Fibroblast of the aortic adventitia (primary cell): ENCODE measurements around the gene COL4A1. TPM values are rescaled to one million over a fixed set of nuclear protein-coding genes. Genes with fewer than 3 reads are reported as not detected.

Source experiments
- DNase-seq: peaks from one replicate; pipeline ENCODE4 v3.0.0-alpha.2; 2010; ENCODE audit warnings: low read depth
- H3K4me3 ChIP-seq: 2 replicates; pipeline ENCODE4 v1.5.1; 2011; ENCODE audit warnings: low read depth, mild to moderate bottlenecking, control low read depth, low read length, moderate library complexity
- total RNA-seq: library from RNA; depleted of rRNA; stranded (reverse); fragments of >200 nt; gene quantifications from 2 replicates; pipeline ENCODE4 v1.2.3, GENCODE V29; 2012; ENCODE audit warnings: low replicate concordance
- TF ChIP-seq, protein P1 (sequence below): IDR thresholded peaks from 2 replicates; pipeline ENCODE4 v1.5.1; 2011; ENCODE audit warnings: mild to moderate bottlenecking, low read length, control low read depth, inconsistent platforms; ENCODE audit not compliant: insufficient read depth

The COL4A1 gene
- total RNA-seq, 1 donor, result 43.7 TPM

DNA sequence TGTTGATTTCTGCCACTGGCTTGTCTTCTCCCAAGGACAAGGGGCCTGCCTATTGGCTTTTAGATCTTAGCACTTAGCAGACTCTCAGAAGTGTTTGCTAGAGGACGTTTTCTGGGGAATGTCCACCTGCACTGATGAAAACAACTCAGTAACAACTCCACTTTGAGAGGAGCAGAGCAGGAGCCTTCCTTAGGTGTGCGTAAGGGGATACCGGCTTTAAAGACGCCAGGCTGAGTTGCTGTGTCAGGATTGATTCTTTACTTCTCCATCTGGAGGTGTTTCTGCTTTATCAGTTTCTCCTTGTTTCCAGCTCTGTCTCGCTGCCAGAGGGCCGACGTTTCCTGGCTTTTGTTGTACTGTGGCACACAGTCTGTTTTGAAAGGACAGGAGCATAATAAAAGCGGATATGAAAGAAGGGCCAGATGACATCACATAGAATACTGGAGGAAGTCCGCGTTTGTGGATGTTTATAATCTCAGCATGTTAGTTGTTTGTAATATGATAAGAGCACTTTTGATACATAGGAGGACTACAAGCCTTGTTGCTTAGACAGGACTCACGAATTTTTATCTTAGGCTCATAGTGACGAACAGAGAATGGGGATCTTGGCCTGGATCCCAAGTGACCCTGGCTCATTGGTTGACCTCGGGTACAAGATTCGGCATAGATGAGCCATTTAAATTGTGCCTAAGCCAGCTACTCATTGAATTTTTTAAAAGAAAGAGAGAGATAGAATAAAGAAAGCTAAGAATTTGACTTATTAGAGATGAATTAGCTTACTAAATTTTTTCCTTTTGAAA, 34.7 kb upstream of the COL4A1 start:
- peak; percentile 23 for DNase-seq
- TF ChIP-seq, protein P1, sequence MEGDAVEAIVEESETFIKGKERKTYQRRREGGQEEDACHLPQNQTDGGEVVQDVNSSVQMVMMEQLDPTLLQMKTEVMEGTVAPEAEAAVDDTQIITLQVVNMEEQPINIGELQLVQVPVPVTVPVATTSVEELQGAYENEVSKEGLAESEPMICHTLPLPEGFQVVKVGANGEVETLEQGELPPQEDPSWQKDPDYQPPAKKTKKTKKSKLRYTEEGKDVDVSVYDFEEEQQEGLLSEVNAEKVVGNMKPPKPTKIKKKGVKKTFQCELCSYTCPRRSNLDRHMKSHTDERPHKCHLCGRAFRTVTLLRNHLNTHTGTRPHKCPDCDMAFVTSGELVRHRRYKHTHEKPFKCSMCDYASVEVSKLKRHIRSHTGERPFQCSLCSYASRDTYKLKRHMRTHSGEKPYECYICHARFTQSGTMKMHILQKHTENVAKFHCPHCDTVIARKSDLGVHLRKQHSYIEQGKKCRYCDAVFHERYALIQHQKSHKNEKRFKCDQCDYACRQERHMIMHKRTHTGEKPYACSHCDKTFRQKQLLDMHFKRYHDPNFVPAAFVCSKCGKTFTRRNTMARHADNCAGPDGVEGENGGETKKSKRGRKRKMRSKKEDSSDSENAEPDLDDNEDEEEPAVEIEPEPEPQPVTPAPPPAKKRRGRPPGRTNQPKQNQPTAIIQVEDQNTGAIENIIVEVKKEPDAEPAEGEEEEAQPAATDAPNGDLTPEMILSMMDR, result no peak
- H3K4me3 ChIP-seq, result no peak overlapping the region

DNA sequence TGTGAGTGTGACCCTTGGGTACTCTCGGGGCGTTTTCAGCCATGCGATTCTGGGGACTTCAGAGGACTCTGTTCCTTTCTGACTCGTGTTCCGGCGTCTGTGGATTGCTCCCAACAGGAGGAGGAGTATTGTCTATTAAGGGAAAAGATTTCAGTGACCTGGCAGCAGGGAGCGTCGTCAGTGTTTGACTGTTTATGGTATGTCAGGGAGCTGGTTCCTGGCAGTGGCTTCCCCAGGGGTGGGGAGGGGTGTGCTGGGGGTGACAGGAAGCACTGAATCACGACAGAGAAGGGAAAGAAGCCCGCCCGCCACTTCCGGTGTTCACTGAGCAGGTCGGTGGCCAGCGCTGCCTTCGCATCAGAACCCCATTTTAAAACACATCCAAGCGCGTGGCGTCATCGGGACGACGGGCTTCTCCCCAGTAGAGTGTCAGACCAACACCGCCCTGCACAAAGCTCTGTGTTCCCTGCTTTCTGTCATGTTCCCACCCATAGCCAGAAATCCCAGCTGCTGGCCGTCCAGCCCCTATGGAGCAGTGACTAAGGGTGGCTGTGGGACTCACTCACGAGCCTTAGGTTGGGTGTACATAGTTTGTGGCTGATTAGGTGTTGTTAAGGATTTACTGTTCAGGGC, 34.0 kb upstream of the COL4A1 start:
- DNase-seq, result peak; percentile 13

DNA sequence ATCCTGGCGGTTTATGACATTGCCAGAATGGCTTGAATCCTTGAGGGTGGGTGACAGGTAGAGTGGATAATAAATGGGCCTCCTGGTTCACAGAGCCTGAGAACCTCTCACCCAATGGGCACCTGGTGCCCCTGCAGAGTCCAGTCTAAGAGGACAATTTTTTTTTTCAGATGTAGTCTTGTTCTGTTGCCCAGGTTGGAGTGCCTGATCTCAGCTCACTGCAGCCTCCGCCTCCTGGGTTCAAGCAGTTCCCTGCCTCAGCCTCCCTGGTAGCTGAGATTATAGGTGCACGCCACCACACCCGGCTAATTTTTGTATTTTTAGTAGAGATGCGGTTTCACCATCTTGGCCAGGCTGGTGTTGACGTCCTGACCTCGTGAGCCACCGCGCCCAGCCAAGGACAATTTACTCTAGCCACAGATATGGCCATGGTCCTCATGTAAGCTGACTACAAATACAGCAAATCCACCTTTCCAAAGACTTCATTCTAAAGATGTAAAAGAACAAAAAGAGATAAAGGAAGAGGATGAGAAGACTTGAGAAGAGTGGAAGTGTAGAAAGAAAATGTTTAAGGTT, 33.1 kb upstream of the COL4A1 start:
- DNase-seq, result no peak
- TF ChIP-seq, protein P1, result no peak
- no peak overlapping the region for H3K4me3 ChIP-seq

More for the DNA sequence above, 34.0 kb upstream of the COL4A1 start:
- TF ChIP-seq, protein P1, result no peak
- no peak overlapping the region for H3K4me3 ChIP-seq

DNA sequence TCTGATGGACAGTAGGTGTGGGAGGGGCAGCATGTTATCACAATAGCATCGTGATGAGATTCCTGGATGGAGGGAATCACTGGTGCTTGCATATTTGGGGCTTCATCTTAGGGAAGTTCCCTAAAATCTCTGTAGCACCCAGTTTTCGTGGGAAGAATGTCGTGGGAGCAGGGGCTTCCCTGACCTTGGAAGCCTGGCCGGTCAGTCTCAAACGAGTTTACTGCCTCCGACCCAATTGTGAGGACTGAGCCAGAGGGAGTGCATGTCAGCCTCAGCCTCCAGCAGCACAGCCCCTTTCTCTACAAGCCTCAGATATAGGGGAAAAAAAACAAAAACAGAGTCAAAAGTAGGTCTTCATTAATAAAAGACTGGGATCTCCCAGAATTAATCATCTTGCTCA, 32.3 kb upstream of the COL4A1 start:
- H3K4me3 ChIP-seq, result no peak overlapping the region
- DNase-seq, result no peak
- TF ChIP-seq, protein P1, result no peak

DNA sequence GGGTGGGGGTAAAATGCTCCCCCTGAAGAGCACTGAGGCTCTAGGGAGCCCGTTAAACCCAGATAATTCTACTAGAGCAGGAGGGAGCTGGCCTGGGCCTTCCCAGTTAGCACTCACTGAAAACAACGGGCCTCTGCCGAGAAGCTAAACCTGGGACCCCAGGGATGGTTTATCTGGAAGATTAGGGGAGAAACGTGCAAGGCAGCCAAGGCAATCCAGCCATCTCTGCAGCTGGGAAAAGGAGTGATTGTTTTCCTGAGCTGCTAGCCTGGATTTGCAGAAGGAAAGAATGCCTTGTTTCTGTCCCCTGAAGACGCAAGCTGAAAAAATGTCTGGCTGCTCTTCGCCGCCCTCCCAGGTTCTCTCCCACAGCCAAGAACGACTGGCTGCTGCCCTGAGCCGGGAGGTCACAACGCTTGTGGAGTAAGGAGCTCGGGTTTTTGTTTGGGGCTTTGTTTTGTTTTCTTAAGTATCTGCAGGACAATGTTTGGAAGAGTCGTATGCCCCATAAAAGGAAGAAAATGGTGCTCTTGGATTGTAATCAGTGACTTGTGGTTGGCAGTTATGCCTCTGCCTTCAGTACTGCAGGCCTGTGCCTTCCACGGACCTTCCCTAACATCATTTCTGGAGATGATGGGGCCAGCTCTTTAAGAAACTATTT, 31.6 kb upstream of the COL4A1 start:
- TF ChIP-seq, protein P1, result no peak
- no peak overlapping the region for H3K4me3 ChIP-seq
- peak; percentile 79 for DNase-seq

DNA sequence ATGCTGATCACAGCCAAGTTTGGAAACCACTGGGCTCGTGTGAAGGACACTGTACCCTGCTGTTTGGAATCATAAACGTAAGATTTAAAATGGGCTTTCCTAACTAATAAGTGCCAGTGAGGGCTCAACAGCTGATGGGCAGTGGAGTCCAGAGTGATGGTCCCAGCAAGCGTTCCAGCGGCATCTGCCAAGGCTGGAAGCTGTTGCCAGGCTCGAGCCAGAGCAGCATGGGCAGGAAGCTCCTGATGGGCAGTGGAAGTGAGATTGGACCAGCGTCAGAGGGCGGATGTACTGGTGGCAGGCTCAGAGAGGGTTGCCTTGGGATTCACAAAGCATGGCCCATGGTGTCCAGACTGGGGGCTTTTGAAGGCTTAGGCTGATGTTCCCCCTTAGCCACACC, 30.3 kb upstream of the COL4A1 start:
- no peak overlapping the region for H3K4me3 ChIP-seq
- TF ChIP-seq, protein P1, result no peak
- DNase-seq, result no peak
